Keratinocyte (primary cell): ENCODE measurements around the gene OR10A7. TPM values are rescaled to one million over a fixed set of nuclear protein-coding genes. Genes with fewer than 3 reads are reported as not detected.

ENCODE experiments used
- DNase-seq: peaks from one replicate; pipeline ENCODE4 v3.0.0-alpha.2; 2011; ENCODE audit warnings: low read depth, missing footprints, low spot score
- FAIRE-seq: peaks from 2 replicates; lab custom pipeline; 2011; peaks lifted over from hg19 to GRCh38; lab: Jason Lieb, UNC
- H2AFZ ChIP-seq: 2 replicates; pipeline ENCODE4 v1.6.0; 2012; ENCODE audit warnings: low read length, control low read depth, inconsistent platforms; ENCODE audit not compliant: control insufficient read depth
- H3K27ac ChIP-seq: 2 replicates; pipeline ENCODE4 v1.5.1; 2011; ENCODE audit warnings: low read length; ENCODE audit not compliant: control insufficient read depth, insufficient read depth
- H3K27me3 ChIP-seq: 3 replicates; pipeline ENCODE4 v1.6.0; 2011; ENCODE audit warnings: low read length; ENCODE audit not compliant: control insufficient read depth, insufficient read depth; ENCODE audit errors: extremely low read depth
- H3K36me3 ChIP-seq, 2 experiments: 2 replicates in 1 of 2; 3 replicates in 1 of 2; pipeline ENCODE4 v1.5.1; 2011; ENCODE audit warnings: low read length in 2 of 2, mild to moderate bottlenecking in 1 of 2; ENCODE audit not compliant: control insufficient read depth in 2 of 2, insufficient read depth in 2 of 2; ENCODE audit errors: extremely low read depth in 1 of 2
- H3K4me1 ChIP-seq: 3 replicates; pipeline ENCODE4 v1.5.1; 2011; ENCODE audit warnings: low read length; ENCODE audit not compliant: control insufficient read depth, insufficient read depth; ENCODE audit errors: extremely low read depth
- H3K4me2 ChIP-seq: 3 replicates; pipeline ENCODE4 v1.6.0; 2011; ENCODE audit warnings: low read depth, low read length; ENCODE audit not compliant: control insufficient read depth, insufficient read depth; ENCODE audit errors: extremely low read depth
- H3K4me3 ChIP-seq, 3 experiments: fragments of 200-600 bp in 1 of 3; sonication (generic) in 1 of 3; 2 replicates in 2 of 3; 3 replicates in 1 of 3; pipeline ENCODE4 v1.5.1; 2011 to 2016; ENCODE audit warnings: low read length in 3 of 3, mild to moderate bottlenecking in 3 of 3, control low read depth in 2 of 3, inconsistent platforms in 1 of 3, low read depth in 1 of 3, mixed read lengths in 1 of 3, mixed run types in 1 of 3, moderate library complexity in 1 of 3; ENCODE audit not compliant: control insufficient read depth in 2 of 3, insufficient read depth in 2 of 3; ENCODE audit errors: extremely low read depth in 1 of 3
- H3K79me2 ChIP-seq: 2 replicates; pipeline ENCODE4 v1.6.0; 2012; ENCODE audit warnings: low read length; ENCODE audit not compliant: control insufficient read depth, insufficient read depth
- H3K9ac ChIP-seq: 3 replicates; pipeline ENCODE4 v1.6.0; 2011; ENCODE audit warnings: low read length; ENCODE audit not compliant: control insufficient read depth, insufficient read depth; ENCODE audit errors: extremely low read depth
- H3K9me1 ChIP-seq: 3 replicates; pipeline ENCODE4 v1.6.0; 2011; ENCODE audit warnings: low read length; ENCODE audit not compliant: control insufficient read depth, insufficient read depth; ENCODE audit errors: extremely low read depth
- H3K9me3 ChIP-seq: 2 replicates; pipeline ENCODE4 v1.5.1; 2012; ENCODE audit warnings: low read depth, low read length; ENCODE audit not compliant: control insufficient read depth
- H4K20me1 ChIP-seq: 3 replicates; pipeline ENCODE4 v1.6.0; 2011; ENCODE audit warnings: low read length; ENCODE audit not compliant: control insufficient read depth, insufficient read depth; ENCODE audit errors: extremely low read depth
- EZH2 ChIP-seq: IDR thresholded peaks from one replicate; pipeline ENCODE4 v1.6.1; 2012; ENCODE audit warnings: inconsistent platforms, mild to moderate bottlenecking, low read length, moderate library complexity
- dilution Hi-C: fragments of 300-500 bp; cut with MboI; formaldehyde crosslinking; loops from one replicate; pipeline ENCODE4 v1.7.0; 2020; ENCODE audit warnings: low sequenced_read_pairs; ENCODE audit not compliant: extremely low pct_ligation_motif_present
- polyA plus RNA-seq, 5 experiments: library from polyadenylated mRNA; depleted of rRNA in 3 of 5; stranded (reverse) in 3 of 5; stranded (forward) in 1 of 5; unstranded in 1 of 5; fragments of >200 nt; gene quantifications; 1 replicate in 1 of 5; 2 replicates in 3 of 5; 3 replicates in 1 of 5; pipeline versions ENCODE4 v1.2.1 to v1.2.3, GENCODE V29; 2011 to 2012; ENCODE audit warnings: missing spikeins in 2 of 5, low read depth in 1 of 5, low replicate concordance in 1 of 5
- TF ChIP-seq, protein P1 (sequence below), 3 experiments: IDR thresholded peaks in 1 of 3; conservative IDR thresholded peaks in 1 of 3; optimal IDR thresholded peaks in 1 of 3; 2 replicates in 2 of 3; 3 replicates in 1 of 3; pipeline versions ENCODE3 to v1.5.1; 2011; ENCODE audit warnings: low read length in 3 of 3, mild to moderate bottlenecking in 3 of 3, moderate library complexity in 2 of 3, control low read depth in 1 of 3, inconsistent platforms in 1 of 3; ENCODE audit not compliant: insufficient read depth in 2 of 3; ENCODE audit errors: extremely low read depth in 1 of 3

Gene OR10A7
- polyA plus RNA-seq, 1 donor (not counting 4 experiments of a cell fraction or from before 2014, with no cell fraction given): not detected

DNA sequence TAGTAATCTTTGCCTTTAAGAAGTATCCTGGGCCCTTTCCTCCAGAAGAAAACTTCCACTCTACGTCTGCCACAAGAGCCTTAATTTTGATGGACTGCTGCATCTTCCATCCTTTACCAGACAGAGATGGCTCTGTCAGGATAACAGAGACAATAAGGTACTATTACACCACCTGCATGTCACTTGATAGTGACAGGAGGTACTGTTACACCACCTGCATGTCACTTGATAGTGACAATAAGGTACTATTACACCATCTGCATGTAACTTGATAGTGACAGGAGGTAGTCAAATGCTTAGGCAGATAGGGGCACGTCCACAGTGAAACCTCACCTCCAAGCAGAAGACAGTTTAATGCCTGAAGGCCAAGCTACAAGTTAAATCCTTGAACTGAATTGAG is 37.5 kb downstream of the OR10A7 start:
- Histone ChIP-seq H3K27me3 (no peaks in the 10 kb centered on the region), H3K27ac (no peak overlapping the region), H3K4me1 (no peaks in the 10 kb centered on the region), H3K79me2 (no peaks in the 10 kb centered on the region), H2AFZ (no peak overlapping the region), H3K36me3 (no peaks in the 10 kb centered on the region), H3K9me3 (no peaks in the 10 kb centered on the region), H3K4me2 (no peak overlapping the region), H4K20me1 (no peaks in the 10 kb centered on the region), H3K9me1 (no peaks in the 10 kb centered on the region), H3K4me3 (no peak overlapping the region), H3K9ac (no peak overlapping the region)
- DNase-seq (no peak), FAIRE-seq (no peak)
- dilution Hi-C loops: no loop called here
- TF ChIP-seq, protein P1, sequence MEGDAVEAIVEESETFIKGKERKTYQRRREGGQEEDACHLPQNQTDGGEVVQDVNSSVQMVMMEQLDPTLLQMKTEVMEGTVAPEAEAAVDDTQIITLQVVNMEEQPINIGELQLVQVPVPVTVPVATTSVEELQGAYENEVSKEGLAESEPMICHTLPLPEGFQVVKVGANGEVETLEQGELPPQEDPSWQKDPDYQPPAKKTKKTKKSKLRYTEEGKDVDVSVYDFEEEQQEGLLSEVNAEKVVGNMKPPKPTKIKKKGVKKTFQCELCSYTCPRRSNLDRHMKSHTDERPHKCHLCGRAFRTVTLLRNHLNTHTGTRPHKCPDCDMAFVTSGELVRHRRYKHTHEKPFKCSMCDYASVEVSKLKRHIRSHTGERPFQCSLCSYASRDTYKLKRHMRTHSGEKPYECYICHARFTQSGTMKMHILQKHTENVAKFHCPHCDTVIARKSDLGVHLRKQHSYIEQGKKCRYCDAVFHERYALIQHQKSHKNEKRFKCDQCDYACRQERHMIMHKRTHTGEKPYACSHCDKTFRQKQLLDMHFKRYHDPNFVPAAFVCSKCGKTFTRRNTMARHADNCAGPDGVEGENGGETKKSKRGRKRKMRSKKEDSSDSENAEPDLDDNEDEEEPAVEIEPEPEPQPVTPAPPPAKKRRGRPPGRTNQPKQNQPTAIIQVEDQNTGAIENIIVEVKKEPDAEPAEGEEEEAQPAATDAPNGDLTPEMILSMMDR (optimal IDR thresholded peaks at IDR 0.05 in 1 of 3, IDR thresholded peaks at IDR 0.05 in 1 of 3, conservative IDR thresholded peaks at IDR 0.05 in 1 of 3; ENCODE audit: extremely low read depth in 1 of 3, insufficient read depth in 2 of 3, low read length in 3 of 3): no peak
- TF ChIP-seq EZH2: no peak

Other genes starting within 250 kb of the OR10A7 start
- gene TESPA1, start 236.3 kb upstream of the OR10A7 start, polyA plus RNA-seq: 0.08 TPM in 1 of 3 replicates, not detected in the others
- gene NEUROD4, start 201.1 kb upstream of the OR10A7 start, polyA plus RNA-seq: not detected in 3 replicates
- not detected in 3 replicates for gene OR9K2, start 94.6 kb upstream of the OR10A7 start, polyA plus RNA-seq
- not detected in 3 replicates for gene OR6C74, start 23.6 kb downstream of the OR10A7 start, polyA plus RNA-seq
- not detected in 3 replicates for gene OR6C6, start 75.5 kb downstream of the OR10A7 start, polyA plus RNA-seq
- gene OR6C1, start 93.3 kb downstream of the OR10A7 start, polyA plus RNA-seq: not detected in 3 replicates
- not detected in 3 replicates for gene OR6C3, start 109.7 kb downstream of the OR10A7 start, polyA plus RNA-seq
- gene OR6C75, start 141.9 kb downstream of the OR10A7 start, polyA plus RNA-seq: not detected in 3 replicates
- gene OR6C65, start 179.5 kb downstream of the OR10A7 start, polyA plus RNA-seq: not detected in 3 replicates
- gene OR6C76, start 205.2 kb downstream of the OR10A7 start, polyA plus RNA-seq: not detected in 3 replicates
- gene OR6C2, start 223.1 kb downstream of the OR10A7 start, polyA plus RNA-seq: not detected in 3 replicates
- not detected in 3 replicates for gene OR6C70, start 249.1 kb downstream of the OR10A7 start, polyA plus RNA-seq